Kidney epithelial cell (primary cell): ENCODE data around the gene WWC2. TPM values are rescaled to one million over a fixed set of nuclear protein-coding genes. Genes with fewer than 3 reads are reported as not detected.

Source experiments
- DNase-seq: peaks from one replicate; pipeline ENCODE4 v3.0.0-alpha.2; 2010; ENCODE audit warnings: low read depth
- H3K27me3 ChIP-seq: 2 replicates; pipeline ENCODE4 v1.6.0; 2011; ENCODE audit warnings: low read length; ENCODE audit not compliant: control insufficient read depth, insufficient read depth
- H3K36me3 ChIP-seq: 2 replicates; pipeline ENCODE4 v1.5.1; 2011; ENCODE audit warnings: low read length; ENCODE audit not compliant: control insufficient read depth, insufficient read depth
- H3K4me3 ChIP-seq: 2 replicates; pipeline ENCODE4 v1.5.1; 2011; ENCODE audit warnings: low read depth, mild to moderate bottlenecking, control low read depth, low read length
- total RNA-seq: library from RNA; depleted of rRNA; stranded (reverse); fragments of >200 nt; gene quantifications from 2 replicates; pipeline ENCODE4 v1.2.3, GENCODE V29; 2015
- TF ChIP-seq, protein P1 (sequence below): IDR thresholded peaks from 2 replicates; pipeline ENCODE4 v1.5.1; 2011; ENCODE audit warnings: mild to moderate bottlenecking, moderate library complexity, low read length, control low read depth, inconsistent platforms; ENCODE audit not compliant: insufficient read depth, poor library complexity, severe bottlenecking

Gene WWC2
- total RNA-seq, 1 donor from 2014 or later: 29.0 TPM

DNA sequence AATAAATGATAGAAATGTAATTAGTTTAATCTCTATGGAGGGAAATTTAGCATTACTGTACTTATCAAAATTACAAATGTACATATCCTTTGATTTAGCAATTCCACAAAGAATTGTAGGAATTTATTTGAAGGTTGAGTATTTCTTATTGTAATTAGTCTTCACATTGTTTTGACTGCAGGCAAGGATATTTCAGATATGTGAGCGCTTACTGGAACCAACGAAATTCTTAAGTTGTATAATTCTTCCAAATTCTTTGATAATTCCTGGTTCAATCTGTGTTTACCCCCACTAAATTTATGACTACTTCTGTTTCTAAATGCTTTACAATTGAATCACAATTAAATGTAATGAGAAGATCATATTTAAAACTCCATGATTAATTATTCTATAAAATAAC lies 26.9 kb upstream of the WWC2 start:
- Histone ChIP-seq H3K27me3 (no peaks in the 10 kb centered on the region), H3K4me3 (no peak overlapping the region), H3K36me3 (no peaks in the 10 kb centered on the region)
- no peak for DNase-seq
- TF ChIP-seq, protein P1, sequence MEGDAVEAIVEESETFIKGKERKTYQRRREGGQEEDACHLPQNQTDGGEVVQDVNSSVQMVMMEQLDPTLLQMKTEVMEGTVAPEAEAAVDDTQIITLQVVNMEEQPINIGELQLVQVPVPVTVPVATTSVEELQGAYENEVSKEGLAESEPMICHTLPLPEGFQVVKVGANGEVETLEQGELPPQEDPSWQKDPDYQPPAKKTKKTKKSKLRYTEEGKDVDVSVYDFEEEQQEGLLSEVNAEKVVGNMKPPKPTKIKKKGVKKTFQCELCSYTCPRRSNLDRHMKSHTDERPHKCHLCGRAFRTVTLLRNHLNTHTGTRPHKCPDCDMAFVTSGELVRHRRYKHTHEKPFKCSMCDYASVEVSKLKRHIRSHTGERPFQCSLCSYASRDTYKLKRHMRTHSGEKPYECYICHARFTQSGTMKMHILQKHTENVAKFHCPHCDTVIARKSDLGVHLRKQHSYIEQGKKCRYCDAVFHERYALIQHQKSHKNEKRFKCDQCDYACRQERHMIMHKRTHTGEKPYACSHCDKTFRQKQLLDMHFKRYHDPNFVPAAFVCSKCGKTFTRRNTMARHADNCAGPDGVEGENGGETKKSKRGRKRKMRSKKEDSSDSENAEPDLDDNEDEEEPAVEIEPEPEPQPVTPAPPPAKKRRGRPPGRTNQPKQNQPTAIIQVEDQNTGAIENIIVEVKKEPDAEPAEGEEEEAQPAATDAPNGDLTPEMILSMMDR: no peak

GRCh38 chr4:183073838-183074145 lies 25.3 kb upstream of the WWC2 start:
- Histone ChIP-seq H3K36me3 (no peaks in the 10 kb centered on the region), H3K4me3 (no peak overlapping the region), H3K27me3 (no peaks in the 10 kb centered on the region)
- TF ChIP-seq, protein P1: no peak
- DNase-seq: no peak

DNA sequence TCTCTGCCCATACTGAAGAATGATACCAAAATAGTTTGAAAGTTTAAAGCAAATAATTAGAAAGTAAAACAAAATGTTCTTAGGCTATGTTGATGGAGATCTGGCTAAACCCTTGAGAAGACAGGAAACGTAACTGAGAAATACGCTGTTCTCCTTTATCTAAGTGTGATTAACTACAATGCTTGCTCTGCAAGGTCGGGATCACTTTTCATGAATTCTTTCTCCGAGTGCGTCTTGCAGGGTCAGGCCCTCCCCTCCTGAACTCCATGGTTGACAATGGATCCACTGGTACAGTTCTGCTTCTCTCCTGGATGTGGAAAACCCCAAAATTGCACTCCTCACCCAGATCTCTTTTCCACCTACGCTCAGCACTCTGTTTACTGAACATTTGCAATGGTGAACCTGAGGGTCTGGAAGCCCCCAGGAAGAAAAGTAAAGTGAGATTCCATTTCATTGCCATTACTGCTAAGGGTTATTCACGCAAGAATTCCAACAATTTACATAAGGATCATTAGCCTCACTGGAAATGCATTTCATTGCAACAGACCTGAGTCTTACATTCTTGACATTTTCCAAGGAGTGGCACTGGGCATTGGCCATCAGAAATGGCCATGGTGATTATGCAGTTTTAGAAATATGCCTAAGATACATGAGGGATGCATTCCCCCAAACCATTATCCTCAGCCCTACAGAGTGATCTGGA lies 24.6 kb upstream of the WWC2 start:
- no peaks in the 10 kb centered on the region for H3K36me3 ChIP-seq
- no peak for DNase-seq
- TF ChIP-seq, protein P1: no peak
- H3K4me3 ChIP-seq: no peak overlapping the region
- H3K27me3 ChIP-seq: no peaks in the 10 kb centered on the region

GRCh38 chr4:183078634-183079033 lies 20.4 kb upstream of the WWC2 start:
- no peak for DNase-seq
- Histone ChIP-seq H3K4me3 (no peak overlapping the region), H3K36me3 (no peaks in the 10 kb centered on the region), H3K27me3 (no peaks in the 10 kb centered on the region)
- TF ChIP-seq, protein P1: no peak

- TF ChIP-seq, protein P1: no peak
- H3K36me3 ChIP-seq: no peaks in the 10 kb centered on the region
- no peak for DNase-seq
- no peak overlapping the region for H3K4me3 ChIP-seq
- no peaks in the 10 kb centered on the region for H3K27me3 ChIP-seq
Observed at GRCh38 chr4:183080372-183081115, 18.5 kb upstream of the WWC2 start.

DNA sequence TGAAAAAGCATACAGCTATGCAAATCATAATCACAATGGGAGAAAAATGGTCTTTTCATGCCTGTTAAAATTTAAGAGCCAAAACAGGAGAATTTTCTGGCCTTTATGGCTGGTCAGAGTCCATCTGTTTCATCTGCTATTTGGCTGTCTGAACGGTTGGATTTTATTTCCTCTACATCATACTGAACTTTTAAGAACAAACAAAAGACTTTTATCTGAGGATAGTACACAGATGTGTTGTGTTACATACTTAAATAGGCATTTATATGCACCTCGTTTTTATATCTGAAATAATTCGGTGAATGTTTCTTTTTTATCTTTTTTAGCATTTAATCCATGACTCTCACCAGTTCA lies 18.0 kb upstream of the WWC2 start:
- Histone ChIP-seq H3K4me3 (no peak overlapping the region), H3K27me3 (no peaks in the 10 kb centered on the region), H3K36me3 (no peaks in the 10 kb centered on the region)
- TF ChIP-seq, protein P1: no peak
- no peak for DNase-seq
